Lower lobe of right lung (tissue), 2 donors: ENCODE results near the gene ADGRG2. TPM values are rescaled to one million over a fixed set of nuclear protein-coding genes. Genes with fewer than 3 reads are reported as not detected.

Experiments
- ATAC-seq, 2 donors: fragments of 200-7000 bp; cut with Tn5 transposase; one replicate each; pipeline ENCODE4 v1.9.1; 2020 to 2022; ENCODE audit warnings: mild to moderate bottlenecking in 2 of 2, moderate library complexity in 2 of 2
- DNase-seq: peaks from one replicate; pipeline ENCODE4 v3.0.0-alpha.2; 2020
- H3K27ac ChIP-seq: fragments of 200-600 bp; one replicate; pipeline ENCODE4 v1.8.0; 2022
- H3K27me3 ChIP-seq: fragments of 200-600 bp; one replicate; pipeline ENCODE4 v1.8.0; 2022; ENCODE audit warnings: low read depth
- H3K36me3 ChIP-seq: fragments of 200-600 bp; one replicate; pipeline ENCODE4 v1.8.0; 2022; ENCODE audit warnings: mild to moderate bottlenecking
- H3K4me1 ChIP-seq: fragments of 200-600 bp; one replicate; pipeline ENCODE4 v1.8.0; 2022
- H3K4me3 ChIP-seq: fragments of 200-600 bp; one replicate; pipeline ENCODE4 v1.8.0; 2022; ENCODE audit warnings: mild to moderate bottlenecking
- H3K9me3 ChIP-seq: fragments of 200-600 bp; one replicate; pipeline ENCODE4 v1.8.0; 2022
- intact Hi-C: fragments of 100-400 bp; cut with DNase I; formaldehyde crosslinking; loops from one replicate; pipeline ENCODE4 v1.11.0; 2022
- total RNA-seq: library from RNA; stranded (reverse); fragmentation: NEBNext Ultra II Directional; extraction: Animal tissue kit (Norgen Biotek cat#: 25700); gene quantifications from one replicate; pipeline ENCODE4 v1.2.1, GENCODE V29; 2021
- TF ChIP-seq, protein P1 (sequence below): fragments of 200-600 bp; IDR thresholded peaks from one replicate; pipeline ENCODE4 v1.8.0; 2022; ENCODE audit warnings: antibody characterized with exemption, mild to moderate bottlenecking
- donor health status: DM: no; HTN: yes; CAD: no; lungs with severe emphysema.

The ADGRG2 gene
- total RNA-seq, 1 donor from 2014 or later = 1.1 TPM

DNA sequence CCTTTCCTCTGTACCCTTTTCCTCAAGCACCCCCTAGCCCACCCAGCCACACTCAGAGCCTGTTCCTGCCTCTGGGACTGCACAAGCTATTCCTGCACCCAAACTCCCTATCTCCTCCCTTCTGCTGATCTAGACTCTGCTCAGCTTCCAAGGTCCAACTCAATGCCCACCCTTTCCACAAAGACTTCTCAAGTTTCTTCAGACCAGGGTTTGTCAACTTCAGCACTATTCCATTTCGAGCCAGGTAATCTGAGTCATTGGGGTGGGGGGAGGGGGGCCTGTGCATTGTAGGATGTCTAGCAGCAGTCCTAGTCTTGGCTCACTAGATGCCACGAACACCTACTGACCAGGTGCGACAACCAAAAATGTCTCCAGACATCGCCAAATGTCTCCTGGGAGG is 175.7 kb downstream of the ADGRG2 start:
- ATAC-seq = no peak
- TF ChIP-seq, protein P1, sequence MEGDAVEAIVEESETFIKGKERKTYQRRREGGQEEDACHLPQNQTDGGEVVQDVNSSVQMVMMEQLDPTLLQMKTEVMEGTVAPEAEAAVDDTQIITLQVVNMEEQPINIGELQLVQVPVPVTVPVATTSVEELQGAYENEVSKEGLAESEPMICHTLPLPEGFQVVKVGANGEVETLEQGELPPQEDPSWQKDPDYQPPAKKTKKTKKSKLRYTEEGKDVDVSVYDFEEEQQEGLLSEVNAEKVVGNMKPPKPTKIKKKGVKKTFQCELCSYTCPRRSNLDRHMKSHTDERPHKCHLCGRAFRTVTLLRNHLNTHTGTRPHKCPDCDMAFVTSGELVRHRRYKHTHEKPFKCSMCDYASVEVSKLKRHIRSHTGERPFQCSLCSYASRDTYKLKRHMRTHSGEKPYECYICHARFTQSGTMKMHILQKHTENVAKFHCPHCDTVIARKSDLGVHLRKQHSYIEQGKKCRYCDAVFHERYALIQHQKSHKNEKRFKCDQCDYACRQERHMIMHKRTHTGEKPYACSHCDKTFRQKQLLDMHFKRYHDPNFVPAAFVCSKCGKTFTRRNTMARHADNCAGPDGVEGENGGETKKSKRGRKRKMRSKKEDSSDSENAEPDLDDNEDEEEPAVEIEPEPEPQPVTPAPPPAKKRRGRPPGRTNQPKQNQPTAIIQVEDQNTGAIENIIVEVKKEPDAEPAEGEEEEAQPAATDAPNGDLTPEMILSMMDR = no peak
- no peak for DNase-seq
- intact Hi-C loops = no loop called here
- H3K36me3 ChIP-seq = peaks cover 4% of the 10 kb centered on the region
- no peaks in the 10 kb centered on the region for H3K9me3 ChIP-seq
- no peak overlapping the region for H3K4me3 ChIP-seq
- no peaks in the 10 kb centered on the region for H3K27me3 ChIP-seq
- H3K4me1 ChIP-seq = no peaks in the 10 kb centered on the region
- no peak overlapping the region for H3K27ac ChIP-seq

DNA sequence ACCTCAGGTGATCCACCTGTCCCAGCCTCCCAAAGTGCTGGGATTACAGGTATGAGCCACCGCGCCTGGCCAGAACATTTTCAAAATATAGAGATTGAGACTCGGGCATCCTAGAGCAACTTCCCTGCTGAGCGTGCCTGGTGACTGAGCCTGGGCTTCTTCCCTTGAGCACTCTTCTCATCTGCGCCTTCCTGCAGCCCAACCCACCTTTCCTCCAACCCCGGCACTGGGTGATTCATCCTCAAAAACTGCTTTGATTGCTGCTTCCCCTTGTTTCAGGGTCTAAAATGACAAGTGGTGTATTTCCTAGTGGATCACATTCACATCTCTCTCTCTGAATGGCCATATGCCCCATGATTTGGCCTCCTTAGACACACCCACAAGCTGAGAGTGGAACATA is 176.1 kb downstream of the ADGRG2 start:
- TF ChIP-seq, protein P1 = no peak
- Histone ChIP-seq H3K27ac (no peak overlapping the region), H3K4me1 (no peaks in the 10 kb centered on the region), H3K9me3 (no peaks in the 10 kb centered on the region), H3K4me3 (no peak overlapping the region), H3K27me3 (no peaks in the 10 kb centered on the region), H3K36me3 (peaks cover 8% of the 10 kb centered on the region)
- ATAC-seq (no peak), DNase-seq (no peak)
- intact Hi-C loops = no loop called here

DNA sequence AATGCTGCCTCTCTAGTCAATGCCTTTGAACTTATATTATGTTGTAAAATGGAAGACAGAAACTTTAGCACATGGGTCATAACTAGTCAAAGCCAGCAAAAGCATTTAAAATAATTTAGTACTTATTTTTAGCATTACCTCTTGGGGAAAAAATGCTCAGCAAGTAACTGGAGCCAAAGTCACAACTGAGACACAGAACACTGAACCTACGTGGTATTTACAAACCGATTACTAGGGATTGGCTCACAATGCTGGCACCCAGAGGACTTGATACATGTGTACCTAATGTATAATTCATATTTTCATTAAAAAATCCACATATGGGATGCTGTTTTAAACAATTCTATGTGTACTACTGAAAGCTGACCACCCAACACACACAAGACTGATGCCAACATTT is 176.8 kb downstream of the ADGRG2 start:
- no peak overlapping the region for H3K4me3 ChIP-seq
- H3K27me3 ChIP-seq = no peaks in the 10 kb centered on the region
- TF ChIP-seq, protein P1 = no peak
- DNase-seq (no peak), ATAC-seq (no peak)
- intact Hi-C loops = no loop called here
- H3K4me1 ChIP-seq = no peaks in the 10 kb centered on the region
- H3K9me3 ChIP-seq = no peaks in the 10 kb centered on the region
- H3K36me3 ChIP-seq = peaks cover 9% of the 10 kb centered on the region
- H3K27ac ChIP-seq = no peak overlapping the region

DNA sequence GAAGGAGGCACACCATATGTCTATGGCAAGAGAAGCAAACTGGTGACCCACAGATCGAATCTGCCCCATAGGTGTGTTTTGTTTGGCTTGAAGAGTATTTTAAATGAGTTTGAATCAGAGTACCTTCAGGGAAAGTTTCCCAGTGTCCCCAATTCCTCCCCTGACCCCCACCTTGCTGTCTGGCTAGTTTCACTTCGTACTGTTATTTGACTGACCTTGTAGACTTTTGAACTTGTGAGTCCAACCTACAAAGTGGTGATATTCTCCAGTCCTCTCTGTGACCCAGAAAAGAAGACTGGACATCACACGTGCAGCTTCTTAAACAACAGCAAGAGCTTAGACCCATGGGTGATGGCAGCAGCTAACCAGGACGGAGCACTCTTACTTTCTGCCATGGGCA is 177.8 kb downstream of the ADGRG2 start:
- intact Hi-C loops = no loop called here
- Histone ChIP-seq H3K4me1 (no peaks in the 10 kb centered on the region), H3K27me3 (no peaks in the 10 kb centered on the region), H3K4me3 (no peak overlapping the region), H3K27ac (no peak overlapping the region), H3K9me3 (no peaks in the 10 kb centered on the region), H3K36me3 (peaks cover 12% of the 10 kb centered on the region)
- no peak for DNase-seq
- ATAC-seq = no peak
- TF ChIP-seq, protein P1 = no peak

DNA sequence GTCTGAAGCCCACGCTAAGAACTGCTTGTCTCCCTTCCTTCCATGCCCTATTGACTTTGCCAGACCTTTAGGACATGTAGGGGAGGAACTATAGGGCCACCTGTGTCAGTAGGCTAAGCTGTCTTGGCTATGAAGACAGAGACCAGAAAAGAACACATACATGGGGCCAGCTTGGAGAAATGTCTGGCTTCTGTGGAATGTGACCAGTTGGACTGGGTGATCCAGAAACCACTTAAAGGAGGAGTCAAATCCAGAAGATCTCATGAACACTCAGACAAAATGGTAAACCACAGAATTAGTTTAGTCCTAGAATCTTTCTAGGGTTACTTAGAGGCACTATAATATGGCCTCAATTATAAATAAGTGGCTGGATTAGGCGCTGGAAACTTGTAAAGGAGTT is 180.4 kb downstream of the ADGRG2 start:
- H3K36me3 ChIP-seq = peaks cover 25% of the 10 kb centered on the region
- no peak overlapping the region for H3K4me3 ChIP-seq
- H3K27me3 ChIP-seq = no peaks in the 10 kb centered on the region
- no peaks in the 10 kb centered on the region for H3K9me3 ChIP-seq
- DNase-seq (no peak), ATAC-seq (no peak)
- no peak overlapping the region for H3K27ac ChIP-seq
- intact Hi-C loops = no loop called here
- TF ChIP-seq, protein P1 = no peak
- no peaks in the 10 kb centered on the region for H3K4me1 ChIP-seq

Other genes with a start within 250 kb of the ADGRG2 start
- 27.5 TPM for gene PHKA2, start 138.4 kb downstream of the ADGRG2 start, total RNA-seq
- gene PDHA1, start 221.5 kb upstream of the ADGRG2 start, total RNA-seq = 119 TPM